GM18498 (cell line): ENCODE data around the gene ZP4.
"Not testable (repeated sequence)": the region's sequence is repeated elsewhere in the genome, so short reads cannot be mapped to it uniquely, and the experiment has no call there.

Experiments
- ATAC-seq: cut with Tn5 transposase; IDR thresholded peaks from one replicate; pipeline ENCODE4 v1.9.1; 2021; ENCODE audit warnings: mild to moderate bottlenecking, moderate library complexity; ENCODE audit not compliant: unreplicated experiment

Gene ZP4

DNA sequence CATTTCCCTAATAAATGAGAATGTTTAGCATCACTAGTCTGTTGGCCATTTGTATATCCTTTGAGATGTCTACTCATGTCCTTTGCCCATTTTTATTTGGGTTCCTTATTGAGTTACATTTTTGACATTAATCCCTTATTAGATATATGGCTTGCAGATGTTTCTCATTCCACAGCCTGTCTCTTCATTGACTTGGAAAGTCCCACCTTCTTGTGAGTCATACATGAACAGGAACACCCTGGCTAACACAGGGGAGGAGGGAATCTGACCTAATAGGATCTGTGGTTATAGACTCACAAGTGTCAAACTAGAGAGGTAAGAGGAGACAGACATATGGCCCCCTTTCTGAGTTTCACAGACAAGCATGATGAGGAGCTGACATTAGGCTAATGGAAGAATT, 11.5 kb downstream of the ZP4 start:
- no peak for ATAC-seq

DNA sequence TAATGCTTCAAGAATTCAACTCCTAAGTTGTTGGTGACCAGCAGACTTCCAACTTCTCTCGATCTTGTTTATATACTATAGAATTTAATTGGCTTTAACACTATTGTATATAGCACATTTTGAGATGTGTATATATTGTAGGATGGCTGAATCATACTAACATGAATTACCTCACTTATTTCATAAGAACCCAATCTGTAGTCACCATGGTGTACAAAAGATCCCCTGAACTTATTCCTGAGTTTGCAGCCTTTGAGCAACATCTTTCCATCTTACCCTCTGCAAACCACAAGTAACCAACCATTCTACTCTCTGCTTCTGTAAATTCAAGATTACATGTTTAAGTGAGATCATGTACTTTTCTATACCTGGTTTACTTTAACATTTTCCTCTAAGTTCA, 12.3 kb downstream of the ZP4 start:
- no peak for ATAC-seq

DNA sequence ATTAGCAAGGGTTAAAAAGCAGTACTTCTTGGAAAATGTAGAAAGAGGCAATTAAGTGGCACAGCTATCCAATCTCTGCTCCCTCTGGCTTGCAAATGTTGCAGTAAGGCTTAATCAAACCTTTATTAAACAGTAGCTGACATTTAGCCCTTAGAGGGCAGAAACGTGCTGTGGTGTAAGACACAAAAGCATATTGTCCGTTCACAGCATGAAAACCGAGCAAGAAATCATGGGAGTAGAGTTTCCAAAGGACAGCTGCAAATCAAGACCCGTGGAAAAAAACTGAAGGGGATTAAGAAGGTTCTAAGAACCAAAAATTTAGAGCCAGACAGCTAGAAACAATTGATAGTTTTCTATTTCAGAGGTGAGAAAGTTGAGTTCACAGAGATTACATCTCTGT, 13.1 kb downstream of the ZP4 start:
- ATAC-seq = no peak

DNA sequence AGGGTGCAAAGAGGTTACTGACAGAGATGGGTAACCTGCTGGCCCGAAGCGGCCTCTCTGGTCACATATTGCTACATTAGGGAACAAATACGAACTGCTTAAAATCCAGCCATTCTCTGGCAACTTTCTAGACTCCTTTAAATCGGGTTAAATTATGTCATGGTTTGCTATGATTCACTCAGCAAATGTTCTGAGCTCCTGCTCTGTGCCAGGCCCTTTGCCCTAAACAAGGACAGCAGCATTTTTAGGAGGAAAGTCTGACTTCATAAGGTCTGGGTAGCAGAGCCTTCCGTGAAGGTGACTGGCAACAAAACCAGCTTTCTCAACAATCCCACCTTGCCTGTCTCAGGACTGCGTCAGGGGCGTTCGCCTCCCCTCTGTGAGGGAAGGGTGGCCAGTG, 15.4 kb downstream of the ZP4 start:
- no peak for ATAC-seq

DNA sequence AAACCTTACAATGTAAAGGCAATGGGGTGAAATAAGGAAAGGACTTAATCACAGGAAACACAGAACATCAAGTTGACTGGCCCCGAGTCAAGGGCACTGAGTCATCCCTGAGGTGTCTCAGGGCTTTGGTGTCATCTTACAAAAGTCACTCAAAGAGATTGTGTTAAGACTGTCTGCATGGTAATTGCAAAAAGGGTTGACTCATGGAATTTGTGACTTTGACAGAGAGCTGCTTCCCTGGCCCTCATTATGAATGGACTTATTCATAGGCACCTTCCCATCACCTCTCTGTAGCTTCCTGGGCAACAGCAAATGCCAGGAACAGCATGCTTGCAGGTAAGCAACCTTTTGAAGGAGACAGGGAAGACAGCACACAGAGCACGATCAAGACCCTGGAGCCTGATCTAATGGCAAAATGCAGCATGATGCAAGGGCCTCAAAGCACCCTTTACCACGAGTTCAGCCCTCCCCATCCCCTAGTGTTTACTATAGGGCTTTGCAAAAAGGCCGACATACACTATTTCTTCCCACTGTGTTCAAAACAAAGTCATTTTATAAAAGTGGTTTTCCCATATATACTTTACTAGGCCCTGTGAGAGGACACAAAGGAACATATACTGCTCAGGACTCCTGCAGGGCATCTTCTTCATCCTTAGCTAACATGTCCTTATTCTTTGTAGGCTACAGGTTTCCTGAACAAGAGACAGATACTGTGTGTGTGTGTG, 17.1 kb downstream of the ZP4 start:
- no peak for ATAC-seq

DNA sequence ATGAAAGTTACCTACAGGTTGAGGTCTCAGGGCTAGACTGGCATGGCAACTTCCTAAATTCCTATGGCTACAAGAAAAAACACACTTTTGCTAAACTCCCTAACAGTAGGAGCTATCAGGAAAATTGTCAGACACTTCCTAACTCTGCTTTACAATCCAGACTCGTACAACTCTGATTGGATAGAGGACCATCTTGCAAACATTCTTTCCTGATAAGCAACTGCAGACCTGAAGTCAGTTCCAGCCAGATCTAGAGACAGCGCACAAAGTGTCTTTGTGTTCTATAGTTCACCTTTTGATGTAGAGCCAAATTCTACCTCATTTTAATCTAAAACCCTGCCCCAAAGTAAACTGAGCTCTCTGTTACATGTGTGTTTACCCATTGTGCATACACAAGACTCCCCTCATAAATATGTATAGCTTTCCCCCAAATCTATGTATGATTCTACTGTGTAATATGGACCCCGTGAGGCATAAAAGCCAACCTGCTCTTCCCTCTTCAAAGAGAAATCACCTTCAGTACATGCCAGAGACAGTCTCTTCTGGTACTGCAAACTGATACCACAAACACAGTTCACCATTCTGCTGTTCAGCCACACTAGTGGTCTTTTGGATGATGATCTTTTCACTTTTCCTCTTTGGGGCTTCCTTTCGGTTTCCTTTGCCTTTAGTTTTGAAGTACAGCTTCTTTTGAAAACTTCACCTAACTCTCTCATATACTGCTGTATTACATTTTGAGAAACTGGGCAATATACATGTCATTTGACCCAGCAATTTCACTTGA, 21.7 kb downstream of the ZP4 start:
- ATAC-seq = no peak

DNA sequence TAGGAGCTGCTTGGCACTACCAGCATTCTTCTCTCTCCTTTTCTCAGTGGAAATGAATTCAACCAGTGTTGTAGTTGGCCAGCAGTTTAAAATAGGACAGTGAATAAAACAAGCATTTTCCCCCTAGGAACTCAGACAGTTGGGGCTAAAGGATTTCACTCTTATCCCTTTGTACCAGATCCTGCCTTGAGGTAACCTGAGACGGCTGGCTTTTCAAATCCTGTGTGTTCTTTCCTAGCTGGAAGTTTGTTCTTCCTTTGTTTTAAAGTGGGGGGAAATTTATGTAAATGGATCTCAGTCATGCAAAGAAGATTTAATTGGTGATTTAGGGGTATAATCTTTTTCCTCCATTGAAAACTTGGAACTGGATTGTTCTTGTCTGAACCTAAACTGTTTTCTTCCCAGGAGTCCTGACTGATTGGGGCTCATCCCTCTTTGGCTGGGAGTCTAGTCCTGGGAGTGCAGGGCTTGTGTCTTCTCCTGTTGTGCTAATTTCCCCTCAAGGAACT, 23.3 kb downstream of the ZP4 start:
- no peak for ATAC-seq

DNA sequence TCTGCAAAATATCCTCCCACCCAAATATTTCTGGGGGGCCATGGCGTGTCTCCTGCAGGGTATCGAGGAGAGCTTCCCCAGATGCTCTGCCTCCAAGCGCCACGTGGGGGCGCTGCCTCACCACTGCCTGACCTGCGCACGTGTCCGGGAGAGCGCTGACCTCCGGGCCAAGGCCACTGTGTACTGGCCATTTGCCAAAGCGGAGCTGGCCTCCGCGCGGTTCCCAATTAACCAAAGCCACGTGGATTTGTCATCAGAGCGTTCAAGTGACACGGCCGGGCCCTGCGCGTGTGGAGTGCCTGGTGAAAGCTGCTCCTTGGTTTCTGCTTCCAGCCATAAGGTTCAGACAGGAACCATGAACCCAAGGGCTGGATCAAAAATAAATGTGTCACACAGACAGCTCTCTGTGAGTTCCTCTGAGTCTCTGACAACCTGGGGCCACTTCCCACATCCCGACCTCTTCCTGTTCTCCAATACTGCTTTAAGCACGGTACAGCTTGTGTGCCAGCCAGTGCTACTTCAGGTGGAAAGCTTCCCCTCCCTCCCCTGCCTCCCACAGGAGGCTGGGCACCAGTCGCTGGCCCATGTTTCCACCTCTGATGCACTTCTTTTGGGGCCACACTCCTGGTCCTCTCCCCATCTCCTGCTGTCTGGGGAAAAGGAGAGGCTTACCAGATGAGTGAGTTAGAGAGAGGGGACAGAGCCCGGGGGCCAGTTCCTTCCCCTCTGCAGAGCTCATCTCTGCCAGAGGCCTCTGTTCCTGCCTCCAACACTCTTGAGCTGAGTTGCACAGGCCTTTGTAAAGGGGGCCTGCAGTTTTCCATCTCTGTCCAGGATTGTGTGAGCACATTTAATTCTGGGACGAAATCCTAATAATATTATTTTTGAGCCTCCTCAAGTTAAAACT, 26.1 kb downstream of the ZP4 start:
- ATAC-seq = peak; percentile 75

DNA sequence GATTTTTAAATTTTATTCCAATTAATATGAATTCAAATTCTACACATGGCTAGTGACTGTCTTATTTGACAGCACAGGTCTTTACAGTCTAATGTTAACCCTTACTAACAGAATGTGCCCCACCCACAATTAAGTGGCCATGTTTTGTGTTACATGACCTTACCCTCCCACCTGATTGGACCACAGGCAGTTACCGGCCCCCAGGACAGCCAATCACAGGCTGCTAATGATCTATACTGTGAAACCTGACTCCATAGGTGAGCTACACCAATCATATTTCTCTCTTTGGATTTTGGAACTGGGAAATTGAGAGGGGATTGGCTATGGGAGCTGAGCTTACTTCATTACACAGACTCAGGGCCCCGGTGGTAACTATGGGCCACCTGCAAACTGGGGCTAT, 27.5 kb downstream of the ZP4 start:
- ATAC-seq = no peak

DNA sequence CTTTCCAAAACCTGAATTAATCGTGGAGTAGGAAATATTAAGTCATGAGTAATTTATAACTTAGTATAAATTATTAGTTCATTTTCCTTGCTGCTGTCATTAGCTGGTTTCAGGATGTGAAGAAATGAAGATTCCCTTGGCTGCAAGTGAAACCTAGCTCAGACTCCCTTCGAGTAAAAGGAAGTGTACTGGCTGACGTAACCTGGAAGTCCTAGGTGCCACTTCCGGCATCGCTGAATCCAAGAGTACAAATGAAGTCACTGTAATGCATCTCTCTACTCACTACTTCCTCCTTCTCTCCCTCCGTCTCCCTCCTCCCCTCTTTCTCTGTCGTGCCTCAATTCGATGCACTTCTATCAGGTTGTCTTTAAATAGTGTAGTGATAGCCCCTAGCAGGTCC, 28.8 kb downstream of the ZP4 start:
- no peak for ATAC-seq

DNA sequence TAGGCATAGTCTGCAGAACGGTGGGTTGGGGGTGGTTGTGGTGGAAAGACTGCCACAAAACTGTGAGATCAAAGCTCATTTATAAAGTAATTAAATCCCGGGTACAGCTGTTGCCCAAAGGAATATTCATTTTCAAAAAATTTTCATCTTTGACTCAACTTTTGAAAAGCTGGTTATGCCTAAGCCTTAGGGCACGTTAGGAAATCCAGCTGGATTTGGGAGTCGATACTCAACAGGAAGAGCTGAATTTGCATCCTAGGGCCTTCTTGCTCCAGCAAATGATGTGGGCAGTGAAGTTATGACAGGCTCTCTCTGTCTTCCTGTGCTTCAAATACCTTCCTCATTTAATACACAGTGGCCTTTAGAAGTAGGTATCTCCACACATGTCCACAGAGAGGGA, 31.7 kb downstream of the ZP4 start:
- ATAC-seq = no peak

DNA sequence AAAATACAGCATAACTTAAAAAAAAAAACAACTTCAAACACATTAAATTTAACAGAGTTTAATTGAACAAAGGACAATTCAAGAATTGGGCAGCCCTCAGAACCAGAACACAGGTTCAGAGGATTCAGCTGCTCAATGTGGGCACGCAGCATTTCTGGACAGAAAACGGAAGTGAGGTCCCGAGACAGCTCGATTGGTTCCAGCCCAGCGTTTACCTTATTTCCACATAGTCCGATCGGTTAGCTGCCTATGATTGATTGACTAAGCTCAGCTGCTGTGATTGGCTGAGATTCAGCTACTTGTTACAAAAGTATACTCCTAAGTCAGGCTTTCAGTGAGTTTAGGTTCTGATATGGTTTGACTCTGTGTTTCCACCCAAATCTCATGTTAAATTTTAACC, 33.3 kb downstream of the ZP4 start:
- no peak for ATAC-seq

DNA sequence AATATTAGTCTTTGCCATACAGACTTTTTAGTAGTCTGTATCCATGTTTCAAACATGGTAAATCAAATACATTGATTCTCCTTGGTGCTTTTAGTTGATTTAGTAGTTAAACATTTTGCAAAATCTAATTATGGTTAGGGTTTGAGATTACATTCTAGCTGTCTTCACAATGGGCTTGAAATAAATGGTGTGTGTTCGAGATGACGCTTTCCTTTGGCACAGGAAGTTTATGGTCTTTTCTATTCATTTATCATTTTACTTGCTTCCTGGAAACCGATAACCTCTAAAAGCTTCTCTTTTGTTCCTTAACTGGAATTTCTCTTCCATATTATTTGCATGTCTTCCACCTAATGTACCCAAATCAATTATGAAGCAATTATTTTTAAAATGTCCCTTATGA, 38.4 kb downstream of the ZP4 start:
- ATAC-seq = no peak

DNA sequence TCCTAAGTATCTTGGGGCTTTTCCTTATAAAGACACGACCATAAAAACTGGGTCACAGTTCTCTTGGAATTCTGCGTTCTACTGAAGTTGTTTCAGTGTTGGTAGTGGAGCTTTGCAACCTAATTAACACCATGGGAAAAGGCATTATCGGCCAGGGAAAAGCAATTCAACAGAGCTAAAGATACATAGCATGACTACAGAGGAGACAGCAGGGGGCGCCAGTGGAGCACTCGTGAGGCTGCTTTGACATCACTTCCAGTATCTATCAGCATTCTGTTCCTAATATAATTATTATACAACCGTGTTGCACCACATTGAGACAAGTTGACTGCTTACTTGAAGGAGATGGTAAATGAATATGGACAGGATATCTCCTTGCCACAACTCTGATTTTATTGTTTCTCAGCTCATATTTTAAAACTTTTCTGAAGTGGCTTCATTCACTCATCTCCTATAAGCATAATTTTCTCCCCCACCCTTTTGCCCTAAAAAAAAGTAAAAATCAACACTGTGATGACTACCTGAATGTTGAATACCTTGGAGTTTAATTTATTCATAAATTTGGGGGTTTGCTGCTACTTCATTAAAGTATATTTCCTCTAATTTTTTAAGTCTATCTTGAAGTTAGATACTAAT, 39.4 kb downstream of the ZP4 start:
- ATAC-seq = no peak

DNA sequence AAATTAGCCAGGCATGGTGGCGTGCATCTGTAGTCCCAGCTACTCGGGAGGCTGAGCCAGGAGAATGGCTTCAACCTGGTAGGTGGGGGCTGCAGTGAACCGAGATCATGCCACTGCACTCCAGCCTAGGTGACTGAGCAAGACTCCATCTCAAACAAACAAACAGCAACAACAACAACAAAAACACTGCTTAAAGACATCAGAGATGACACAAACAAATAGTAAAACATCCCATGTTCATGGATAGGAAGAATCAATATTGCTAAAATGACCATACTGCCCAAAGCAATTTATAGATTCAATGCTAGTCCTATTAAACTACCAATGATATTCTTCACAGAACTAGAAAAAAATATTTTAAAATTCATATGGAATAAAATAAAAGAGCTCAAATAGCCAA, 47.2 kb downstream of the ZP4 start:
- ATAC-seq = not testable (repeated sequence)

DNA sequence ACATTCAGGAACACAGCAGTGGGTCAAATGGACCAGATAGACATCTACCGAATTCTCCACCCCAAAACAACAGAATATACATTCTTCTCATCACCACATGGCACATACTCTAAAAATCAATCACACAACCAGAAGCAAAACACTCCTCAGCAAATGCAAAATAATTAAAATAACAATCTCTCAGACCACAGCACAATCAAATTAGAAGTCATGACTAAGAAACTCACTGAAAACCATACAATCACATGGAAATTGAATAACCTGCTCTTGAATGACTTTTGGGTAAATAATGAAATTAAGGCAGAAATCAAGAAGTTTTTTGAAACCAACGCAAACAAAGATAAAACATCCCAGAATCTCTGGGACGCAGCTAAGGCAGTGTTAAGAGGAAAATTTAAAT, 49.2 kb downstream of the ZP4 start:
- no peak for ATAC-seq

DNA sequence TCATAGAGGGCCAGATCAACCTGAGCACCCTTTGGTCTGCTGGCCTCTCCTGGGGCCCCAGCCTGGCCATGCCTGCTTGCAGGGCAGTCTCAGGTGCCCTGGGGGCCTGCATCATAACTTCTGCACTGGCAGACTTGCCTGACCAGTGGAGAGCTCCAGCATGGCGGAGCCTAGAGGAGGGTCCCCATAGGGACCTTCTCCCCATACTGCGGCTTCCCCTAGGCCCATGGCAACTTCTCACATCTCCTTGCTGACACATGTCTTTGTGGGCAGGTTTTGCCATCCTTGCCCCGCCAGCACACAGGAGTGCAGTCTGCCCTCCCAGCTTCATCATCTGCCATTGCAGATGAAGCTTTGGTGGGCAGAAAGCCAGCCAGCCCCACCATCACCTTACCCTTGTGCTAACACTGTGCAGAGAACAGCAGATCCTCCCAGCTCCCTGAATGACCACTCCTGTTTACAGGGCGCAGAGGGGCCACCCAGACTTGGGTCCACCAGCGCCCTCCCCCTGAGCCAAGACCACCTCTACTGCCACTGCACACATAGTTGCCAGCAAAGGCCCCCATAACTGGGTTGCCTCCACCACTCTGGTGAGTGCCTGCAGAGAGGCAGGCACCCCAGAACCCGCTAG, 51.7 kb downstream of the ZP4 start:
- ATAC-seq = no peak

DNA sequence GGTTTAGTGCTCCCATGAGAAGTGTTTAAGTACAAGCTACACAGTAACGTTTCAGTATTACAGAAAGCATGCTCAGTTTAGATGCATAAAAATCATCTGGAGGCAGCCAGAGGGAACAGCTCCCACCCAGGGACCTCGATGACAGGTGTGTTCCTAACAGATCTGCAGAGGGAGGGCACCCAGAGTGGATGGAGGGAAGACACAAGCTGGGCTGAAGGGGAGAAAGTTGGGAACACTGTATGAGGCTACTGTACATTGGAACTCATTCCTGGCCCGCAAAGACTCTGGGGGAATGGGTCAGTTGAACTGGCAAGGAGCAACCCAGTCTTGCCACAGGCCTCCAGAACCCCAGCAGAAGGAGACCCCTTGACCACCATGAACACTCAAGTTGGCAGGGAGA, 52.4 kb downstream of the ZP4 start:
- ATAC-seq = no peak

DNA sequence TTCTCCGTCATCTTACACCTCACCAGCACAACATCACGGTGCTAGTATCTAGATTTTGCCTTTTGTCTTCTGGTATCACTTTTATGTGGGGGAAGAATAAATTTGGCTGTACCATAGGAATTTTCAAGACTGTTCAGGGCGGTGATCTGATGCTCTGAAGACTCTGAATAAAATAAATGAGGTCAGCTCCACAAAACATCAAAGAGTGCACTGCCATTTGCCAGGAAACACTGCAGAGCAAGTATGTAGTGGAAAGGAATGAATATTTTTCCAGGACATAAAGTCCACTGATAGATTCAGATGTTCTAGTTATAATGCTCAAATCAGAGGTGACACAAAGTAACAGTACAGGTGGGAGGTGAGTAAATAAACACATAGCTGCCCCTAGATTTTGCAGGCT, 56.3 kb downstream of the ZP4 start:
- ATAC-seq = no peak

DNA sequence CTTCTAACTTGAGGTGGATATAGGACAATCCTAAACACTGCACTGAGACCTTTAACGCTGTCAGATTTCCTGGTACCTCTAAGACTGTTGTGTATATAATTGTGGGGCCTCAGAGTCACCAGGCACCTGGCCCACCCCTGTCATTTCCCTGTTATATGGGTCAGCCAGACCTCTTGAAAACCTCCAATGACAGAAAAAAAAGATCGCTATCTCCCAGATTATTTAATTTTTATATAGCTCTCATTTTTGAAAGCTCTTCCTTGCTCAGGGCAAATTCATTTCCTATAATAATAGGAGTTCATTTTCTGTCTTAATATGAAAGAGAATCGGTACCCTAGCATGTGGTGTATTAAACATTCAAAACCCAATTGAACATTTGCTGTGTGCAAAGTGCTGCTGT, 56.7 kb downstream of the ZP4 start:
- ATAC-seq = no peak

DNA sequence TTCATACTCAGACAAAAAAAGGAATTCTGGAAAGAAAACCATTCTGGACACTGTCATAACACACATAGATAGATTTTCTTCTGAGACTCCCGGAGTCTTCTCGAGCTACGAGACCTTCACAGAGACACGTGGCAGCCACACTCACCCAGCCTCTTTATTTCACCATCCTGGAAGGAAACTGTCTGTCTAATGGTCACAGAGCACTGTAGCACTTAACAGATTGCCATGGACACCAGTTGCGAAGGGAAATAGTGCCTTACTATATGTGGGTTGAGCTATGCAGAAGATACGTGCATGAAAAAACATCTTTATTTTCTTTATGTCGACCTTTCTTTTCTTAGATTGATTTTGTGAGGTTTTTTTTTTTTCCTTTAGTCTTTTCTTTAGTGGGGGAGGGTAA, 57.9 kb downstream of the ZP4 start:
- no peak for ATAC-seq
